GM21423 (cell line): Measurements from ENCODE around the gene CCDC14.
"Not testable (repeated sequence)": the region's sequence is repeated elsewhere in the genome, so short reads cannot be mapped to it uniquely, and the experiment has no call there.

Source experiments
- ATAC-seq: cut with Tn5 transposase; IDR thresholded peaks from one replicate; pipeline ENCODE4 v1.9.1; 2021; ENCODE audit warnings: mild to moderate bottlenecking, moderate library complexity; ENCODE audit not compliant: unreplicated experiment

Gene CCDC14

GRCh38 chr3:123960781-123961507, at the start of gene CCDC14:
CCDC14 (minus strand) TSS chr3:123961229; CDS start chr3:123961173, 56 bp downstream.
- ATAC-seq = peak; percentile 80

GRCh38 chr3:124008321-124008720, 47.3 kb upstream of the CCDC14 start:
- ATAC-seq = not testable (repeated sequence)

GRCh38 chr3:124007186-124007585, 46.2 kb upstream of the CCDC14 start:
- no peak for ATAC-seq

- not testable (repeated sequence) for ATAC-seq
These were observed 41.5 kb upstream of the CCDC14 start for GRCh38 chr3:124002405-124003079.

- not testable (repeated sequence) for ATAC-seq
These were observed 40.3 kb upstream of the CCDC14 start for GRCh38 chr3:124001366-124001765.

GRCh38 chr3:123997543-123997942, 36.5 kb upstream of the CCDC14 start:
- no peak for ATAC-seq

DNA sequence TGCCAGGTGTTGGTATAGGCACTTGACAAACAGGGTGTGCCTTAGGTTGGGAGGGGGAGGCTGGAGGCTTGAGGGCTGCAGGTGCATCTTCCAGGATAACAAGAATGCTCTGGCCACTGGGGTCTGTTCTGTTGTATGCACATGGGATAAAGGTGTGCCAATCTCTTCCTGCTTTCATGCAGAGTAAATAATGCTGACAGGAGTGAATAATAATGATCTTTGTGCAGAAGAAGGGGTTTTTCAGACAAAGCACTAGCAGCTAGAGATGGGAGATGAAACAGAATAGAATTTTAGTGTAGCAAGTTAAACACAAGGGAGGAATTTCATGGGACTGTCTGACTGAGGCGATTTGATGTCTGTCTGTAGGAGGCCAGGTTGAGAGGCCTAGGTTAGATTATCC, 32.8 kb upstream of the CCDC14 start:
- no peak for ATAC-seq

- ATAC-seq = not testable (repeated sequence)
These were observed 30.9 kb upstream of the CCDC14 start, which contains the start of gene ROPN1 for GRCh38 chr3:123991730-123992588. ROPN1 (minus strand) TSS chr3:123992124; CDS start chr3:123980481, 11,643 bp downstream.

DNA sequence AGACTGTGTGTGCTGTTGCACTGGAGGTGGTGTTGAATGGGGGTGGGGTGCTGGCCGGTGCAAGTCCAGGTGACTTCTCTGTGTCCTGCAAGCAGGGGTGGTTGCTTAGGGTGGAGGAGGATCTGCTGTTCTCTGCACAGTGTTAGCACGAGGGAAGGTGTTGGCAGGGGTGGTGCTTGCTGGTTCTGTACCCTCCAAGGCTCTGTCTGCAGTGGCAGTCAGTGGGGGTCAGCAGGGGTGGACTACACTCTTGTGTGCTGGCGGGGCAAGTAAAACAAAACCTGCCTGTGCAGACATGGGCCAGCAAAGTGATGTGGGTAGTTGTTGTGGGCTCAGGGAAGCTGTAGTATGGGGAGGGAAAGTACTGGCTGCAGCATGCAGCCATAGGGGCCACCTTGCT, 25.4 kb upstream of the CCDC14 start:
- ATAC-seq = no peak

GRCh38 chr3:123984957-123985356, 23.9 kb upstream of the CCDC14 start:
- ATAC-seq = no peak

- no peak for ATAC-seq
These were observed 23.3 kb upstream of the CCDC14 start for GRCh38 chr3:123984350-123984749.

DNA sequence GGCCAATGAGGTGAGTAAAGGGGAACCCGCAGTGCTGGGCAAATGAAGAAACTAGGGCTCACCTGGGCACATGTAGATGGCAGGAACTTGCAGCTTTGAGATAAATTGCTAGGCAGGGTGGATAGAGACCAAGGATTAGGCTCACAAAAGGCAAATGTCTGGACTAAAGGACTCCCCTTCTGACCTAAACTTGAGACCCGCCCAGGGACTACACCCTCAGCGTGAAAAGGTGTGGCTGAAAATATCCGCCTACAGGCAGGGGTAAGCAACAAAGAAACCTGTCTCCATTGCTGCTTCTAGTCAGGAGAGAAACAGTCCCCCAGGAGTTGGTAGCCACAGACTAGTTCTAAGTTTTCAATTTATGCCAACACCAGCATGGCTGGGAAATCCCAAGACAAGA, 20.3 kb upstream of the CCDC14 start:
- not testable (repeated sequence) for ATAC-seq

DNA sequence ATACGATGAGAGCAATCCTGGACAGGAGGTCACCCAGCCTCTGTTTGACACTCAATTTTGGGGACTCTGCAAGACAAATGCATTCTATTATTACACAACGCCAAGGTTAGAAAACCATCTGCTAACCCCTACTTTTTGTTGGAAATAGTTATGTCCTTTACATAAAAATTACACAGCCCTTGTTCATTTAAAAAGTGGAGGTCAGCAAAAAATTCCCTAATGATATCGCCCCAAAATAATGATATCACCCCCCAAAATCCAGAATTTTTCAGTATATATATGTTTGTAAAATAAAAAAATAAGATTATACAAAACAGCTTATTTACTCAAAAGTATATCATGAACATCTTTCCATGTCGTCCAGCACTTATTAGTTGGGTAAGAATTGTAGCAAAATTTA, 19.5 kb upstream of the CCDC14 start:
- no peak for ATAC-seq

- not testable (repeated sequence) for ATAC-seq
These were observed 18.8 kb upstream of the CCDC14 start for GRCh38 chr3:123979525-123980501.

GRCh38 chr3:123976904-123977303, 15.9 kb upstream of the CCDC14 start:
- not testable (repeated sequence) for ATAC-seq

GRCh38 chr3:123976181-123976898, 15.3 kb upstream of the CCDC14 start:
- ATAC-seq = not testable (repeated sequence)

DNA sequence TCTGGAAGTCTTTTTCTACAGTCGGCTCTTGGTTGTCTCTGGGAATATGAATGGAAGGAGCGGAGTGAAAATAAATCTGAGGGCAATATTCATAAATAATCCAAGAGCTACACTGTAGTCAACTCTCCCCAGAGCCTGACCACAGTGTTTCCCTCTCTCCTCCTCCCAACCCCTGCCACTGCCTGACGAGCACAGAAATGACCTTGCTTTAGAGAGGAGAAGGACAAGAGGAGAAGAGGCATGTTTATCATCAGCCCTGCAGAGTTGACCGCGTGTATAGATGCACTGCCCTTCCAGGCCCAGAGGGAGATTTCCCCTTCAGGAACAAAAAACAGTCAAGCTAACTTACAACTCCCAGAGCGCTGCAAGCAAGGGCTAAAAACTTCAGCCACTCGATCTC, 14.0 kb upstream of the CCDC14 start:
- not testable (repeated sequence) for ATAC-seq

GRCh38 chr3:123971406-123971805, 10.4 kb upstream of the CCDC14 start:
- no peak for ATAC-seq

- ATAC-seq = not testable (repeated sequence)
These were observed 6.2 kb upstream of the CCDC14 start for GRCh38 chr3:123967260-123967659.
